T1000 (cell line): ENCODE measurements around the gene B4GALNT2.
A peak's percentile ranks its signal among the peaks of the same experiment; 100 is the strongest.
"Not testable (repeated sequence)": the region's sequence is repeated elsewhere in the genome, so short reads cannot be mapped to it uniquely, and the experiment has no call there.

Source experiments
- DNase-seq: peaks from one replicate; lab custom pipeline; 2025; ENCODE audit warnings: mixed read lengths; lab: John Stamatoyannopoulos, UW

Gene B4GALNT2

GRCh38 chr17:49120166-49120565 lies 12.4 kb upstream of the B4GALNT2 start:
- DNase-seq: no peak

GRCh38 chr17:49121696-49122292 lies 10.8 kb upstream of the B4GALNT2 start:
- no peak for DNase-seq

GRCh38 chr17:49122566-49122965 lies 10.0 kb upstream of the B4GALNT2 start:
- no peak for DNase-seq

GRCh38 chr17:49123061-49123460 lies 9.5 kb upstream of the B4GALNT2 start:
- DNase-seq: no peak

- no peak for DNase-seq
Observed at GRCh38 chr17:49125449-49125848, 7.1 kb upstream of the B4GALNT2 start.

- not testable (repeated sequence) for DNase-seq
Observed at GRCh38 chr17:49126183-49126859, 6.2 kb upstream of the B4GALNT2 start.

- not testable (repeated sequence) for DNase-seq
Observed at GRCh38 chr17:49129359-49129950, 3.1 kb upstream of the B4GALNT2 start.

- no peak for DNase-seq
Observed at GRCh38 chr17:49130891-49131290, 1.7 kb upstream of the B4GALNT2 start.

GRCh38 chr17:49132317-49132698 lies 261 bp upstream of the B4GALNT2 start:
- no peak for DNase-seq

GRCh38 chr17:49136335-49136734 lies 3.8 kb downstream of the B4GALNT2 start:
- DNase-seq: no peak

- not testable (repeated sequence) for DNase-seq
Observed at GRCh38 chr17:49145654-49146053, 13.1 kb downstream of the B4GALNT2 start.

- DNase-seq: peak; percentile 76
Observed at GRCh38 chr17:49146620-49147306, 14.2 kb downstream of the B4GALNT2 start.

GRCh38 chr17:49148171-49148570 lies 15.6 kb downstream of the B4GALNT2 start:
- no peak for DNase-seq

GRCh38 chr17:49151996-49152395 lies 19.4 kb downstream of the B4GALNT2 start:
- no peak for DNase-seq

GRCh38 chr17:49156256-49156655 lies 23.7 kb downstream of the B4GALNT2 start:
- DNase-seq: no peak

GRCh38 chr17:49157784-49158183 lies 25.2 kb downstream of the B4GALNT2 start:
- no peak for DNase-seq

GRCh38 chr17:49162866-49163265 lies 30.3 kb downstream of the B4GALNT2 start:
- DNase-seq: no peak

- no peak for DNase-seq
Observed at GRCh38 chr17:49165143-49165542, 32.6 kb downstream of the B4GALNT2 start.

GRCh38 chr17:49168706-49169105 lies 36.1 kb downstream of the B4GALNT2 start:
- DNase-seq: no peak

GRCh38 chr17:49170216-49170615 lies 37.6 kb downstream of the B4GALNT2 start:
- no peak for DNase-seq

GRCh38 chr17:49170711-49171110 lies 38.1 kb downstream of the B4GALNT2 start:
- DNase-seq: not testable (repeated sequence)

GRCh38 chr17:49175978-49176377 lies 43.4 kb downstream of the B4GALNT2 start:
- not testable (repeated sequence) for DNase-seq

GRCh38 chr17:49180303-49180702 lies 47.7 kb downstream of the B4GALNT2 start:
- DNase-seq: no peak
